Prostate gland (tissue), 2 donors: ENCODE measurements around the gene DBF4B. TPM values are rescaled to one million over a fixed set of nuclear protein-coding genes. Genes with fewer than 3 reads are reported as not detected.
A peak's percentile ranks its signal among the peaks of the same experiment; 100 is the strongest.

ENCODE experiments used
- DNase-seq: peaks from one replicate; pipeline ENCODE4 v3.0.0-alpha.2; 2019; ENCODE audit warnings: low spot score
- H3K27ac ChIP-seq, 2 donors: fragments of 200-600 bp; sonication (generic); 2 replicates each; pipeline ENCODE4 v1.5.1; 2017 to 2019
- H3K27me3 ChIP-seq: fragments of 200-600 bp; sonication (generic); replicated peaks from 2 replicates; pipeline ENCODE4 v1.5.1; 2019; ENCODE audit not compliant: insufficient read depth
- H3K36me3 ChIP-seq, 2 donors: fragments of 200-600 bp; sonication (generic); 1 replicate in 1 of 2; 2 replicates in 1 of 2; pipeline versions ENCODE4 v1.5.1 to v1.8.1; 2017 to 2019
- H3K4me1 ChIP-seq: fragments of 200-600 bp; sonication (generic); replicated peaks from 2 replicates; pipeline ENCODE4 v1.5.1; 2019
- H3K4me3 ChIP-seq, 2 donors: fragments of 200-600 bp; sonication (generic); 2 replicates each; pipeline ENCODE4 v1.5.1; 2017 to 2019
- H3K9me3 ChIP-seq: fragments of 200-600 bp; sonication (generic); 2 replicates; pipeline ENCODE4 v1.5.1; 2017
- POLR2A ChIP-seq: fragments of 450-650 bp; IDR thresholded peaks from one replicate; pipeline ENCODE4 v1.6.1; 2016; ENCODE audit warnings: antibody characterized with exemption, mild to moderate bottlenecking
- POLR2AphosphoS5 ChIP-seq: sonication (generic); formaldehyde crosslinking; IDR thresholded peaks from one replicate; pipeline ENCODE4 v1.6.1; 2017; ENCODE audit warnings: antibody characterized with exemption
- WGBS: methylation state at CpG from one replicate; pipeline ENCODE4 v1.1.5; 2018; 5-methylcytosine and 5-hydroxymethylcytosine counted together
- intact Hi-C: fragments of 100-400 bp; cut with DNase I; formaldehyde crosslinking; loops from one replicate; pipeline ENCODE4 v1.14.2; 2022
- total RNA-seq, 2 donors: library from RNA; depleted of rRNA; stranded (reverse); fragments of >200 nt; gene quantifications; one replicate each; pipeline ENCODE4 v1.1.0, GENCODE V29; 2016
- TF ChIP-seq, protein P1 (sequence below), 4 experiments: fragments of 200-600 bp in 2 of 4; fragments of 450-650 bp in 2 of 4; sonication (generic) in 2 of 4; IDR thresholded peaks; 1 replicate in 3 of 4; 2 replicates in 1 of 4; pipeline ENCODE4 v1.5.1; 2016 to 2019; ENCODE audit warnings: antibody characterized with exemption in 4 of 4, mild to moderate bottlenecking in 2 of 4, moderate library complexity in 2 of 4

Gene DBF4B
- total RNA-seq, 2 donors from 2014 or later, result 5.3 to 20.1 TPM

DNA sequence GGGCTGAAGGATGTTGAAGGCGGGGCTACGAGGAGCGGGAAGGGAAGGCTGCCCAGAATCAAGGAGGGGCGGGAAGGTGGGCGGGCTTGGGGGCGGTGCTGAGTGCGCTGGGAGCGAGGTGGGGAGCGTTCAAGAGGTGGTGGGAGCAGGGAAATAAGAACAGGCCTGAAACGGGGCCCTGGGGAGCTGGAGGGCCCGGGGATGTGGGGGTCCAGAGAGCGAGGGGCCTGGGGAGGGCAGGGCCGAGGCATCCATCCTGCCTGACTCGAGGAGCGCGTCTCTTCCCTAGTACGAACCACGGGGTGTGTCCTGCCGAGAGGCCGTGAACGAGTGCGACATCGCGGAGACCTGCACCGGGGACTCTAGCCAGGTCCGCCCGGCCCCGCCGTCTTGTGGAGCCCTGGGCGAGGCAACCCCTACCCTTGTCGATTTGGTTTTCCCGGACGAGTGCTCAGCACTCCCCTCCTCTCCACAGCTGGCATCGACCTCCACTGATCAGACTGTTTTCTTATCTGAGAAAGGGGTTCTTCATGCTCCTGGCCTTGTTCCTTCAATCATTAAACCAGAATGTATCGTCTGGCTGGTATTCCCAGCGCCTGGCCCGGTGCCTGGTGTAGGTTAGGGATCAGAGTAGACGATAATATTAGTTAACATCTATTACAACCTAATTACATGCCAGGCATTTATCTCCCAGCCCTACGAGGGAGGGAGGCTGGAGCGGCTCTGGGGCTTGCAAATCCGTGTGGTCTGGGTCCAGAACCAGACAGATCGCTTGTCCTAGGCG, 67.6 kb downstream of the DBF4B start:
- TF ChIP-seq, protein P1, sequence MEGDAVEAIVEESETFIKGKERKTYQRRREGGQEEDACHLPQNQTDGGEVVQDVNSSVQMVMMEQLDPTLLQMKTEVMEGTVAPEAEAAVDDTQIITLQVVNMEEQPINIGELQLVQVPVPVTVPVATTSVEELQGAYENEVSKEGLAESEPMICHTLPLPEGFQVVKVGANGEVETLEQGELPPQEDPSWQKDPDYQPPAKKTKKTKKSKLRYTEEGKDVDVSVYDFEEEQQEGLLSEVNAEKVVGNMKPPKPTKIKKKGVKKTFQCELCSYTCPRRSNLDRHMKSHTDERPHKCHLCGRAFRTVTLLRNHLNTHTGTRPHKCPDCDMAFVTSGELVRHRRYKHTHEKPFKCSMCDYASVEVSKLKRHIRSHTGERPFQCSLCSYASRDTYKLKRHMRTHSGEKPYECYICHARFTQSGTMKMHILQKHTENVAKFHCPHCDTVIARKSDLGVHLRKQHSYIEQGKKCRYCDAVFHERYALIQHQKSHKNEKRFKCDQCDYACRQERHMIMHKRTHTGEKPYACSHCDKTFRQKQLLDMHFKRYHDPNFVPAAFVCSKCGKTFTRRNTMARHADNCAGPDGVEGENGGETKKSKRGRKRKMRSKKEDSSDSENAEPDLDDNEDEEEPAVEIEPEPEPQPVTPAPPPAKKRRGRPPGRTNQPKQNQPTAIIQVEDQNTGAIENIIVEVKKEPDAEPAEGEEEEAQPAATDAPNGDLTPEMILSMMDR (IDR thresholded peaks at IDR 0.05), result no peak
- TF ChIP-seq POLR2AphosphoS5 (no peak), POLR2A (no peak)
- DNase-seq, result no peak
- intact Hi-C loops, result loop anchor here (5.0 kb wide), 2 partner anchors 246 to 356 kb away; partner anchors contain the start of gene PLCD3
- Histone ChIP-seq H3K4me3 (peak overlapping the region; percentile 36 to 51), H3K27ac (peak overlapping the region; percentile 61 to 77), H3K9me3 (no peaks in the 10 kb centered on the region), H3K27me3 (no peaks in the 10 kb centered on the region), H3K4me1 (no peaks in the 10 kb centered on the region), H3K36me3 (no peaks in the 10 kb centered on the region)
- WGBS, result 8% methylated on average over 42 of the region's 43 CpGs

DNA sequence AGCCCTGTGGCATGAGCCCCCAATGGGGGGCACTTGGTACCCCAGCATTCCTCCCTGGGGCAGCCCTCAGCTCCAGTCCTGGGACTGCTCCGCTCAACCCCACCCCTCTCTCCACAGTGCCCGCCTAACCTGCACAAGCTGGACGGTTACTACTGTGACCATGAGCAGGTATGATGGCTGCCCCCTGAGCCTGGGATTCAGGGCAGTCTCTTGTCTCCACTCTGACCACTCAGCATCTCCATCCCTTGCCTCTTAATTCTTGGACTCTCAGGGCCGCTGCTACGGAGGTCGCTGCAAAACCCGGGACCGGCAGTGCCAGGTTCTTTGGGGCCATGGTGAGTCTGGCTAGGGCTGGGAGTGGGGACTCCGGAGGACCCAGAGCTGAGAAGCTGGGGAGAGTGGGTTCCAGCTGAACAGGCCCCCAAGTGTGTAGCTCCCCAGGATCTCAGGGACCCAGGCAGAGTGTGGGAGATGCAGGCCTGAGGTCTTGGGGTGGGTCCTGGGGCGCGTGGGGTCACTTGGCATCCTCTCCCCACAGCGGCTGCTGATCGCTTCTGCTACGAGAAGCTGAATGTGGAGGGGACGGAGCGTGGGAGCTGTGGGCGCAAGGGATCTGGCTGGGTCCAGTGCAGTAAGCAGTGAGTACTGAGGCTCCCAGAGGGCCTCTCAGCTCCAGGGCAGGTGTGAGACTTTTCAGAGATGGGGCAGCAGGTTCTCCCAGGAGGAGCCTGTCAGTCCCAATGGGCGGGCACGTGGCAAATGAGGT, 68.3 kb downstream of the DBF4B start:
- Histone ChIP-seq H3K27ac (no peak overlapping the region), H3K9me3 (no peaks in the 10 kb centered on the region), H3K4me3 (no peak overlapping the region), H3K36me3 (no peaks in the 10 kb centered on the region), H3K4me1 (no peaks in the 10 kb centered on the region), H3K27me3 (no peaks in the 10 kb centered on the region)
- 84% methylated on average over 19 of the region's 19 CpGs for WGBS
- TF ChIP-seq POLR2A (no peak), POLR2AphosphoS5 (no peak)
- TF ChIP-seq, protein P1 (IDR thresholded peaks at IDR 0.05), result no peak
- intact Hi-C loops, result loop anchor here (5.0 kb wide), 2 partner anchors 245 to 355 kb away; partner anchors contain the start of gene PLCD3
- no peak for DNase-seq

DNA sequence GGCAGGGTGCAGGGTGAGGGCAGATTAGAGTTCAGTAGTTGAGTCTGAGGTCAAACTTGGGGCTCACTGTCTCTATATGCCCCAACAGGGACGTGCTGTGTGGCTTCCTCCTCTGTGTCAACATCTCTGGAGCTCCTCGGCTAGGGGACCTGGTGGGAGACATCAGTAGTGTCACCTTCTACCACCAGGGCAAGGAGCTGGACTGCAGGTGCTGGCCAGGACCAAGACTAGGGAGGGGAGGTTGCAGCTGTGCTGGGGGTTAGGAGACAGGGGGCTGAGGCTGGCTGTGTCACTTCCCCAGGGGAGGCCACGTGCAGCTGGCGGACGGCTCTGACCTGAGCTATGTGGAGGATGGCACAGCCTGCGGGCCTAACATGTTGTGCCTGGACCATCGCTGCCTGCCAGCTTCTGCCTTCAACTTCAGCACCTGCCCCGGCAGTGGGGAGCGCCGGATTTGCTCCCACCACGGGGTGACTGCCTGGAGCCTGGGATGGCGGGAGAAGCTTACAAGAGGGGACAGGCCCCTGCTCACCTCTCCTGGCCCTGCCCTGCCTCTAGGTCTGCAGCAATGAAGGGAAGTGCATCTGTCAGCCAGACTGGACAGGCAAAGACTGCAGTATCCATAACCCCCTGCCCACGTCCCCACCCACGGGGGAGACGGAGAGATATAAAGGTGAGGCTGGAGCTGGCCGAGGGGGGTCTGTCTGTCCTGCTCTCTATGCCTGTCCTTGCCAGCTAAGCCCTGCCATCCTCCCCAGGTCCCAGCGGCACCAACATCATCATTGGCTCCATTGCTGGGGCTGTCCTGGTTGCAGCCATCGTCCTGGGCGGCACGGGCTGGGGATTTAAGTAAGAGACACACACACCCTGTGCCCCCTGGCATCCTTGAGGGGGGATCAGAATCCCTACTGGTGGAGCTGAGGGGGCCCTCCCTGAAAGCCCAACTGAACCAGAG, 69.2 kb downstream of the DBF4B start:
- intact Hi-C loops, result loop anchor here (2.0 to 5.0 kb wide), 3 partner anchors 95 to 355 kb away; partner anchors contain the start of gene PLCD3
- H3K9me3 ChIP-seq, result no peaks in the 10 kb centered on the region
- H3K27ac ChIP-seq, result no peak overlapping the region
- H3K4me1 ChIP-seq, result no peaks in the 10 kb centered on the region
- DNase-seq, result no peak
- H3K27me3 ChIP-seq, result no peaks in the 10 kb centered on the region
- WGBS, result 83% methylated on average over 18 of the region's 20 CpGs
- TF ChIP-seq, protein P1 (IDR thresholded peaks at IDR 0.05), result no peak
- TF ChIP-seq POLR2AphosphoS5, result no peak
- TF ChIP-seq POLR2A, result no peak
- no peak overlapping the region for H3K4me3 ChIP-seq
- H3K36me3 ChIP-seq, result no peaks in the 10 kb centered on the region

DNA sequence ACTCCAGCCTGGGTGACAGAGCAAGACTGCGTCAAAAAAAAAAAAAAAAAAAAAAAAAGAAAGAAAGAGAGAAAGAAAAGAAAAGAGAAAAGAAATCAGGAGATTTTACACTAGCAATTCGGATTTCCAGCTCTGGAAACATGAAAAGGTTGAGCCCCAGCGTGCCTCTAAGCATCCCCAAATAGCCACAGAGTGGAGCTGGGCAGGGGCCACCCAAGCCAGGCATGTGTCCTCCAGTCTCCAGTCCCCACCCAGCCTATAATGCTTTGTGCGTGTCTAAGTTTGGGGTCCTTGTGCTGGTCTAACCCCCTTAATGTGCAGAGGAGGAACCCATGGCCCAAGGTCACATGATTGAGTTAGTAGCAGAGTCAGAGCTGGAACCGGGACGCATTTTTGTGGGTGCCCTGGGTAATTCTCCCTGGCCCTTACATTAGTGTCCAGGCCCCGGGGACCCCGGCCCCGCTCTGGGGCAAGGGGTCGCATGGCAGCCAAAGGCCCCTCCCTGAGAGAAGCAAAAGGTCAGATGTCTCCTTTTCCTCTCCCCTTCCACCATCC, 70.3 kb downstream of the DBF4B start:
- intact Hi-C loops, result loop anchor here (2.0 to 5.0 kb wide), 3 partner anchors 94 to 354 kb away; partner anchors contain the start of gene PLCD3
- H3K36me3 ChIP-seq, result no peaks in the 10 kb centered on the region
- TF ChIP-seq POLR2A (no peak), POLR2AphosphoS5 (no peak)
- TF ChIP-seq, protein P1 (IDR thresholded peaks at IDR 0.05), result no peak
- no peaks in the 10 kb centered on the region for H3K27me3 ChIP-seq
- H3K9me3 ChIP-seq, result no peaks in the 10 kb centered on the region
- no peak for DNase-seq
- peak overlapping the region in 1 of 2 donors; percentile 33 for H3K4me3 ChIP-seq
- peak overlapping the region in 1 of 2 donors; percentile 49 for H3K27ac ChIP-seq
- WGBS, result 38% methylated on average over 10 of the region's 10 CpGs
- H3K4me1 ChIP-seq, result no peaks in the 10 kb centered on the region
